SIG-M5 treated with dmso at 0.1 percent for 504 hours (cell line): ENCODE results near the gene SOWAHC.
"Not testable (repeated sequence)": the region's sequence is repeated elsewhere in the genome, so short reads cannot be mapped to it uniquely, and the experiment has no call there.

Source experiments
- DNase-seq: peaks from one replicate; lab custom pipeline; 2025; ENCODE audit not compliant: unreplicated experiment; lab: John Stamatoyannopoulos, UW

Gene SOWAHC

GRCh38 chr2:109614715-109615636, 812 bp downstream of the SOWAHC start:
- DNase-seq = no peak

- no peak for DNase-seq
Observed at GRCh38 chr2:109615637-109616144, 1.5 kb downstream of the SOWAHC start.

DNA sequence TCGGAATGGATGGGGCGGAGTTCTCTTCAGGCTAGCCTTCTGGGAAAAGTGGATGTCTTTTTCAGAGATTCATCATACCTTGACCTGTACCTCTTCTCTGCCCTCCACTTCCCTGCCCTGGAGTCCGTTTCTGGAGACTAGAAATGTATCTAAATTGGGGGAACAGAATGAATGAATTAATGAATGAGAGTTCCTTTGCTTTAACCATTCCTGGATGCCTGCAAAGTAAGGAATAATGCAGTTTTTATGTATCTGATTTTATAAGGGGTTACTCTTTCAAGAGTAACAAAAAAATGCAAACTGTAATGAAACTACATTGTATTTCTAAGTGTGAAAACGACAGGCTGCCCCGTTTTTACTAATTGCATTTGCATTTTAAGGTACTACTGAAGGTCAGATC, 2.0 kb downstream of the SOWAHC start:
- no peak for DNase-seq

DNA sequence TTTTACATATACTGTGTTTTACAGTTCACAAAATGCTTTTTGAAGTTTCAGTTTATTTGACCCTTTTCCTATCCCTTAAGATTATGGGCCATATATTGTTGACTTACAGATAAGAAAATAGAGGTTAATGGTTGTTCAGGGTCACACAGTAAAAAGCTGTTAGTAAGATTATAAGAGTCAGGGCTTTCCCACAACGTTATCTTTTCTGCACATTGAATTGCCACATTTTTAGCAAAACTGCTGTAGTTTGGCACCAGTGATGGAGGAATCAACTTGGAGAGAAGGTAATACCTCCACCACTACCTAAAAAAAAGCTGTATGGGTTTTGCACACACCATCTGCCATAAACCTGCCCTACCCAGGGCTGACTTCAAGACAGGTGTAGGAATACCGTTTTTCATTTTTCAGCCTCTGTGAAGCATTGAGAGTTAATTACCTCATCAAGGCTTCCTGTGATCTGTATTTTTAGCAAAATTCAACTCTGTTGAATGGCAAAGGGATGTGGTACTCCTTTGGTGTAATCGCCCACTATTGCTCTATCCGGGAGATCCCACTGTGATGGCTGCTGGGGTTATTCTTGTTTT, 5.0 kb downstream of the SOWAHC start:
- no peak for DNase-seq

DNA sequence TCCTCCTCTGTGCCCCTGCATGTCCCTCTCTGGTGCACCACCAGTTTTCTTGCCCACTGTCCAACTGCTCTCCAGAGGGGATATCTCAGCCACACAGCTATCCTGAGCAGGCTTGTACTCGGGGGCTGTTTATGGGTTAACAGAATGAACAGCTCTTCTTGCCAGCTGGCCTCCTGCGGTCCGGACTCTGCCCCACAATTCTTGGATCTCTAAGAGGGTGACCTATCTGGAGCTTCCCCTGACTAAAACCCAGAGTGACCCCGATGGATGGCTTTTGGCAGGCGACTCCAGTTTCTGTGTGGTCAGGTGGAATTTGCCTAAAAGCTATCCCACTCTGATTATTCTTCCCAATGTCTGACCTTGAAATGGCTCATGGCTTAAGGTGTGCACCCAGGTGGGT, 9.1 kb downstream of the SOWAHC start:
- DNase-seq = no peak

- no peak for DNase-seq
Observed at GRCh38 chr2:109623923-109624322, 9.8 kb downstream of the SOWAHC start.

DNA sequence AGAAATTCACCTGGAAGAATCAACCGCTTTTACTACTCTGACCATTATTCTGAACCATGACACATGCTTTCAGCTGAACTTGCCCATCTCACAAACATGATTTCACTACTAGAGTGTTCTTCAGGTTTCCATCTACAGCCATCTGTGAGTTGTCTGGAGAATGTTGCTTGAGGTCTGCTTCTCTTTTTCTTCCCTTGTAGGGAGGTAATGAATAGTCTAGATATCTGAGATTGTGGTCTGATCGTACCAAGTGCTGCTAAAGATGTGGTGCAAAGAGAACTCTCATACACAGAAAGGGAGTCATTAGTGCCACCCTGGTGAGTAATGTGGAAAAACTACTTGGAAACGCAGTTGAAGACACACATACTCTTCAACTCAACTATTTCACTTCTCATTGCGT, 10.2 kb downstream of the SOWAHC start:
- no peak for DNase-seq

GRCh38 chr2:109628321-109628720, 14.2 kb downstream of the SOWAHC start:
- DNase-seq = not testable (repeated sequence)

DNA sequence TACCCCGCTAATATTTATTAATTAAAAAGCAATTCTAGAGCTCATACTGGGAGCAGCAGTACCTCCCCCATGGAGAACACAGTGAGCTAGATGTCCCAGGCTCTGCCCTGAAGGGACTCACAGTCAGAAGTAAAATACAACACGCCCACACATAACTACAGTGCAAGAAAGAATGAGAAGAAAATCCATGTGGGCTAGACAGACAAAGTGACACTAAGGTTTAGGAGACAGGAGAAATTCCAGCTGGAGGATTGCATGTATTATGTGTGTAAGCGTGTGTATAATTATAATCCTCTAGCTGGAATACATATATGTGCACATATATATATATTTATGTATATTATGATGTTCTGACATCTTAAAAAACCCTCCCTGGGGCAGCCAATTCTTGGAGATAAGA, 15.7 kb downstream of the SOWAHC start:
- DNase-seq = no peak

GRCh38 chr2:109630441-109631430, 16.6 kb downstream of the SOWAHC start:
- no peak for DNase-seq

GRCh38 chr2:109631741-109632140, 17.6 kb downstream of the SOWAHC start:
- DNase-seq = no peak

- DNase-seq = no peak
Observed at GRCh38 chr2:109632158-109632789, 18.1 kb downstream of the SOWAHC start.

DNA sequence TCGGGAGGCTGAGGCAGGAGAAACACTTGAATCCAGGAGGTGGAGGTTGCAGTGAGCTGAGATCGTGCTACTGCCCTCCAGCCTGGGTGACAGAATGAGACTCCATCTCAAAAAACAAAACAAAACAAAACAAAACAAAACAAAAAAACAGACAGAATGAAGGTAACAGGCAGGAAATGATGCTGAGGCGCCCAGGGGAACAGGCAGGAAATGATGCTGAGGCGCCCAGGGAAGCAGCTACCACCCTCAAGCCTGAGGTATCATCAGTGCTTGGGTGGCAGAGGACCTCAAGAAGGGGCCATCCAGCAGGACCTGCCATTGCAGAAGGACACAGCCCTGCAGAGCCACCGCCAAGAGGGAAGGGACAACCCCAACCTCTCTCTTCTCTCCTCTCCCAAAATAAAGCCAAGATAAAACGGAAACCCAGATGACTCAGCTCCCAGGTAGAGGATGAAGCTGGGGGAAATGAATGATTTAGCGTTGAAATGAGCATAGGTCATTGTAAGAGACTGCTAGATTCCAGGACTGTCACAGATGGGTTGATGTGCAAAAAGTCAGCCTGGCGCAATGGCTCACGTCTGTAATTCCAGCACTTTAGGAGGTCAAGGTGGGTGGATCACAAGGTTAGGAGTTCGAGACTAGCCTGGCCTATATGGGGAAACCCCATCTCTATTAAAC, 19.3 kb downstream of the SOWAHC start:
- DNase-seq = no peak

DNA sequence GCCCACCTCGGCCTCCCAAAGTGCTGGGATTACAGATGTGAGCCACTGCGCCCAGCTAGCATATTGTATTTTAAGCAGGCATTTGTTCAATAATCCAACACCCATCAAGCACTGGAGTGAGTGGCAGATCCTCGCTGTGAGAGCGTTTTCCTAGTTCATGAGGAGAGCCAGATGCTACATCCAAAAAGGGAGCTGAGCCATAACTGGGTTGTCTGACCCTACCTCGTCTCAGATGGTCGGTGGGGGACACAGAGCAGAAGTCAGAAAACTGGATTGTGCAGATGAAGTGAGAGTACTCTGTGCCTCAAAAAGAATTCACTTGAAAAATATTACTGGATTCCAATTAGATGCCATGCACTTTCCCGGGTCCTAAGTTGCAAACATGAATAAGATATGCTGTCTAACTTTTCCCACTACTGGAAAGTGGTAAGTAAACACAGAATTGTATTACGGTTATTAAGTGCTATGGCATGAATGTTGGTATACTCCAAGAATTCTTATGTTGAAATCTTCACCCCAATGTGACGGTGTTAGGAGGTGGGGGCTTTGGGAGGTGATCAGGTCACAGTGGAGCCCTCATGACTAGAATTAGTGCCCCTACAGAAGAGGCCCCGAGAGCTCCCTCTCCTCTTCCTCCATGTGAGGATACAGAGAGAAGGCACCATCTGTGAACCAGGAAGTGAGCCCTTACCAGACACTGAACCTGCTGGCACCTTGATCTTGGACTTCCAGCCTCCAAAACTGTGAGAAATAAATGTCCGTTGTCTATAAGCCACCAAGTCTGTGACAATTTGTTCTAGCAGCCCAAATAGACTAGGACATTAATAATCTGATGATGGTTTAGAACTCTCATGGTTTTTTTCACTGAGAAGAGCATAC, 21.5 kb downstream of the SOWAHC start:
- no peak for DNase-seq

- DNase-seq = peak; percentile 70
Observed at GRCh38 chr2:109636317-109636716, 22.2 kb downstream of the SOWAHC start.

DNA sequence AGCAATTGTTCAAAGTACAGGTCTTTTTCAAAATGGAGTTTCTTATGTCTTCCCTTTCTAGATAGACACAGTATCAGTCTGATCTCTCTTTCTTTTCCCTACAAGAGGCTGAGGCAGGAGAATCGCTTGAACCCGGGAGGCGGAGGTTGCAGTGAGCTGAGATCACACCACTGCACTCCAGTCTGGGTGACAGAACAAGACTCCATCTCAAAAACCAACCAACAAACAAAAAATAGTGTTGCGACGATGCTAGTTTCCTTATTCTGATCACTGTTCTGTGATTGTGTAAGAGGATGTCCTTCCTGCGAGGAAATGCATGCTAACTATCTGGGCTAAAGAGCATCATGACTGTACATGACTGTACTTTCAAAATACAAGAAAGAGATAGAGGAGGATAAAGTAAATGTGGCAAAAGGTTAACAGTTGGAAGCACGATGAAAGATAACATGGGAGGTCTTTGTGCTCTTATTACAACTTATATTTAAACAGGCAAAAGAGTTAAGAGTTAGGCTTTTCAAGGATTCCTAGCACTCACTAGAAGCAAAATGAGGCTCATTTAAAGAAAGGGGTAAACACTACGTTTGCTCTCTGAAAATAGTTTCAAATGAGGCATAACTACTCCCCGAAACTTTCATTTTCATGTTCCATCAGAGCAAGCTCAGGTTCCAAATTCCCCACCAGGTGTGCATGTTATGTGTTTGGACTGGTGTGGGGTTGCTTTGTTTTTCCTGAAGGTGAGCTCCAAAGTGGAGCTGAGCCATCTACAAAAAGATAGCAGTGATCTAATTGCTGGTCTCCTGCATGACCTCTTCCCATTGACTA, 23.8 kb downstream of the SOWAHC start:
- DNase-seq = peak; percentile 69

GRCh38 chr2:109638795-109639194, 24.6 kb downstream of the SOWAHC start:
- DNase-seq = no peak

- not testable (repeated sequence) for DNase-seq
Observed at GRCh38 chr2:109640000-109640399, 25.8 kb downstream of the SOWAHC start.
